HG03064 (cell line): ENCODE data around the gene ACAD10.

Experiments used
- ATAC-seq: cut with Tn5 transposase; IDR thresholded peaks from one replicate; pipeline ENCODE4 v1.9.1; 2021; ENCODE audit warnings: low read depth; ENCODE audit not compliant: unreplicated experiment

Gene ACAD10

GRCh38 chr12:111806304-111806703 lies 120.5 kb downstream of the ACAD10 start:
- no peak for ATAC-seq
